Embryonic facial prominence (tissue), 1 donor: Measurements from ENCODE around the gene FTO.

ENCODE experiments used
- DNase-seq: peaks from one replicate; pipeline ENCODE4 v3.0.0-alpha.2; 2016; ENCODE audit errors: extremely low spot score

The FTO gene

GRCh38 chr16:54000361-54000760 is 296.4 kb downstream of the FTO start:
- no peak for DNase-seq

DNA sequence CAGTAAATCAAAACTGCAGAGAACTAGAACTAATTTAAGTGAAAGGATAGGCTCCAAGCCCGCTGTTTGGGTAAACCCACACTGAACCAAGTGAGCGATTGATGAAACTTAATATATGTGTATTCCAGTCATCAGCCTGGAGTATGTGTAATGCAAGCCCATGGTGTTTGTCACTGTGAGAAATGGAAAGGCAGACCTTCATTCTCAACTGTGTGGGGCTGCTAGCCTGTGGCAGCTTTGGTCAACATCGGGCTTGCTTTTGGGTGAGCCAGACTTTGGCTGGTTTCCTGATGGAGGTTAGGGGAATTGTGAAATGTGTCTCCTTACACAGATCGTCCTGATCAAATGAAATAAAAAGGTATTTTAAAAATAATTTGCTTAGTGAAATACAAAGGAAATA is 302.7 kb downstream of the FTO start:
- DNase-seq = no peak

GRCh38 chr16:54007504-54007903 is 303.5 kb downstream of the FTO start:
- no peak for DNase-seq

DNA sequence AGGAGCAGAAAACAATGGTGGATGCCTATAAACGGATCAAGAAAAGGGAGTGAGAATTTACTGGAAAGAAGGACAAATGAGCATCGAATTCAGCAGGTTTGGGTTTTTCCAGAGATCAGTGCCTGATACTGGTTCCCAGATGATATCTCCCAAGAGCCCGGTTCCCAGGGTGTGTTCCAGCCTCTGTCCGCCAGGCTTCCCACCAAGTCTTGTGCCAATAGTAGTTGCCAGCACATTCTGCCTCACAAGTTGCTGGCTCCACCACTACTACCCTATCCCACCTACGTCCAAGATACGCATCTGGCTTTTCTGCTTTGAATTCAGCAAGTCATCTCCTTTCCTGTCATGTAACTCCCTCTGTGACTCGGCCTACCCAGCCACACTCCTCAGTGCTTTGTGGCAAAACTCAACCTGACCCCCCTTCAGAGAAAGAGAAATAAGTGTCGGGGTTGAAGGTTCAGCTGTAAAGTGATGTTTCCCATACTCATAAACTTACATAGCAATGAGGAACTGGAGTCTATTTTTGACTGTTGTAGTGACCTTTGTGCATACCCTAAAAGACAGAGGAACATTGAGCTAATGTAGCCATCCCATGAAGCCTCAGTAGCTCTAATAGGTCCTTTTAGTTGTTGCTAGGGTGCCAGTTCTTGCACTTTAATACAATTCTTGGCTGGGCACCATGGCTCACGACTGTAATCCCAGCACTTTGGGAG is 305.7 kb downstream of the FTO start:
- DNase-seq = no peak

DNA sequence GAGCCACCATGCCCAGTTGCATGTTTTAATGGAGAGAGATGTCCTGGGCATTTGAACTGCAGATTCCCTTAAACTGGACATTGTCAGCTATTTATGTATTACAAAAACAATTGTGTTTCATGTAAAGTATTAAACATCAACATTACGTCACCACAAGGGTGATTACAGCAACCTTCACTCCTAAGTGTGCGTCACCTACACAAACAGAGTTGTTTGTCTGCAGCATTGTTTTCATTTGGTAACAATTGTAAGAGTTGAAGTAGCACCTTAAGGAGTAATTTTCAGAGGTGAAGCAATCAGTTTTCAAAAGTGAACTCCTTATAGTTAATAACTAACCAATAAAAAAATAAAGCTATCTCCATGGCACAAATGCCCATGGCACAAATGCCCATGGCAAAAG is 311.2 kb downstream of the FTO start:
- no peak for DNase-seq

DNA sequence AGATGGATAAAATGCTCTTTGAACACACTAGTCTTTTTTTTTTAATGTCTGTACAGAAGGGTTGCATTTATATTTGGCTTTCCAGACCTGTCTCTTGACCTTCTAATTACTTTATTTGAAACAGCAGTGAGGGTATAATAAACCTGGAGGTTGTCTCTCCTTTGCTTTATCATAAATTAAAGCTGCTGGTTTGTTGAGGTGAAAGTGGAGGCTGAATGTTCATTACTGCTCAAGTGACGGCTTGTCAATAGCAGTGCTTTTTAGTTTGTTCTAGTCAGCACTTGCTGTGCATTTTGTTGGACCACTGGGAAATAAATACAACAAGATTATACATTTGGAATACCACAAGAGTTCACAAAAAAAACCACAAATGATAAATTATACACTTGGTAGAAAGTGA is 318.4 kb downstream of the FTO start:
- DNase-seq = no peak

DNA sequence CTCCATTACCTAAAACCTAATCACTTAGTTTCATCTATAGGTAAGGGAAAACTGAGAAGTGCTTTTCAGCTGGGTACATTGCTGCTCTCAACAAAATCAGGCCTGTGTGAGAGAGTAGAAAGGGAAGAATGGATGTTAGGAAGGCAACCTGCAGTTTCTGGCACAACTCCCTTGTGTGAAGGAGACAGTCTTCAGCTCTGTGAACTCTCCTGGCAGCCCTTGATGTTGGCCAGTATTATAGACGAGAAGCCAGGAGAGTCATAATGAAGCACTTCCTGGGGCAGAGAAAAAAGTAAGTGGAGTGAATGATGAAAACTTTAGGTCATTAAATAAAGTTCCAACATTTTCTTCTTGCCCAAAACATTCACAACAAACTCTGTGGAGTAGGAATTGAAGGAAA is 322.5 kb downstream of the FTO start:
- no peak for DNase-seq

- DNase-seq = no peak
Observed at GRCh38 chr16:54027062-54027461, 323.1 kb downstream of the FTO start.

- no peak for DNase-seq
Observed at GRCh38 chr16:54027558-54027957, 323.6 kb downstream of the FTO start.

- no peak for DNase-seq
Observed at GRCh38 chr16:54027995-54028394, 324.0 kb downstream of the FTO start.

DNA sequence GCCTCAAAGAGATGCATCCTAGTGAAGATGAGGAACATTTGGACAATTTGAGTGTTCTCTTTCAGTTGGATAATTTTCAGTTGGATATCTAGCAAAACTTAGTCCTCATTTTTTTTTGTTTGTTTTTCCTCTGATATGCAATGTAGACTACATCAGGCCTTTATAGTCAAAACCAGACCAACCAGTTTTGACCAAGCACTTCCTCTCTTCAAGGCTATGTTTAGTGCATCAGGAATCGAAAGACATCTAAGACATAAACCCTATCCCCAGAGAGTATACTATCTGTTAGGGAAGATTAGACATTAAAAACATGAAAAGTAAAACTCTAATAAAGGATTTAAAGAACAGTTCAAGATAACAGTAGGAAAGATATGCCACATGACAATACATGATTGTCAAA is 326.5 kb downstream of the FTO start:
- DNase-seq = no peak

DNA sequence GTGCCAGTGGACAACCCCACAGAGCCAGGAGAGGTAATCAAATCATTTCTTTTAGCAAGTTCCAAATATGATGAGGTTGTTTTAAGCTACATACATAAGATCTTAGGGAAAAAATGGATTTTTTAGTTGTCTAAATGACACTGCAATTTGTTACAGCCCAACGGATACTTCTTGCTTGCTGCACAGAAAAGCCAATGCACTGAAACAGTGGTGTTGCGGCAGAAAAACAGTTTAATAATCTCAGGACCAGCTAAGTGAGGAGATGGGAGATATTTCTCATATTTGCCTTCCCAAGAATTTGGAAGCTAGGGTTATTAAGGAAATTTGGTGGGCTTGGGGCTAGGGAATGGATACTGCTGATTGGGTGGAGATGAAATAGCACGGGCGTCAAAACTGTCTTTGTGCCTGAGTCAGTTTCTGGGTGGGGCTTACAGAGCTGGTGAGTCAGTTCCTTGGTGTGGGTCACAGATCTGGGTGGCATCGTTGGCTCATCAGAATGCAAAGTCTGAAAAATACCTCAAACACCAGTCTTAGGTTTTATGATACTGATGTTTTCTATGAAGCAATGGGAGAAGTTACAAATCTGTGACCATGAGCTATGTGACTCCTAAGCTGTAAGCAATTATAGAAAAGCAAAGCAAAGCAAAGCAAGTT is 327.3 kb downstream of the FTO start:
- no peak for DNase-seq

DNA sequence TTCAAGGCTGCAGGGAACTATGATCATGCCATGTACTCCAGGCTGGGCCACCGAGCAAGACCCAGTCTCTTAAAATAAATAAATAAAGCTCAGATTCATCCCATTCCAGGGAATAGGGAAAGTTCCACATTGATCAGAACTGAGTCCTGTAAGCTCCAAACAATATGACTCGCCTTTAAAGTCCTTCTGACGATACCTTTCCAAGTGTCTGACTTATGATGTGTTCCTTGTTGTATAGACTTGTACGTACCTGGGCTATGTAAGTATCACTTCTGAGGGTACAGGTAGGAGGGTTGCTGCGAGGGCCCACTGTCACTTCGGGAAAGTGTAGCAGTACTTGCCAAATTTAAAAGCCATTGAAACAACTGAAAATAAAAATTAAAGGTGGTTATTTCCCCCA is 329.8 kb downstream of the FTO start:
- no peak for DNase-seq

GRCh38 chr16:54034684-54035083 is 330.7 kb downstream of the FTO start:
- no peak for DNase-seq

GRCh38 chr16:54040480-54040879 is 336.5 kb downstream of the FTO start:
- no peak for DNase-seq

DNA sequence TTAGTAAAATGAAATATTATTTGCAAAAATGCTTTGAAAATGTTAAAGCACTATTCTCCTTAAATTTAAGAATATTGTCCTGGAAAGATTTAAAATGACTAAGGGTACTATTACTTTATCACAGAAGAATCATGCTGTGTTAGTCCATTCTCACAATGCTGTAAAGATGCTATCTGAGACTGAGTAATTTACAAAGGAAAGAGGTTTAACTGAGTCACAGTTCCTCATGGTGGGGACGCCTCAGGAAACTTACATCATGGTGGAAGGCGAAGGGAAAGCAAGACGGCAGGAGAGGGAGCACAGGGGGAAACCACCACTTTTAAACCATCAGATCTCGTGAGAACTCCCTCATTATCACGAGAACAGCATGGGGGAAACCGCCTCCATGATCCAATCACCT is 337.0 kb downstream of the FTO start:
- DNase-seq = no peak

DNA sequence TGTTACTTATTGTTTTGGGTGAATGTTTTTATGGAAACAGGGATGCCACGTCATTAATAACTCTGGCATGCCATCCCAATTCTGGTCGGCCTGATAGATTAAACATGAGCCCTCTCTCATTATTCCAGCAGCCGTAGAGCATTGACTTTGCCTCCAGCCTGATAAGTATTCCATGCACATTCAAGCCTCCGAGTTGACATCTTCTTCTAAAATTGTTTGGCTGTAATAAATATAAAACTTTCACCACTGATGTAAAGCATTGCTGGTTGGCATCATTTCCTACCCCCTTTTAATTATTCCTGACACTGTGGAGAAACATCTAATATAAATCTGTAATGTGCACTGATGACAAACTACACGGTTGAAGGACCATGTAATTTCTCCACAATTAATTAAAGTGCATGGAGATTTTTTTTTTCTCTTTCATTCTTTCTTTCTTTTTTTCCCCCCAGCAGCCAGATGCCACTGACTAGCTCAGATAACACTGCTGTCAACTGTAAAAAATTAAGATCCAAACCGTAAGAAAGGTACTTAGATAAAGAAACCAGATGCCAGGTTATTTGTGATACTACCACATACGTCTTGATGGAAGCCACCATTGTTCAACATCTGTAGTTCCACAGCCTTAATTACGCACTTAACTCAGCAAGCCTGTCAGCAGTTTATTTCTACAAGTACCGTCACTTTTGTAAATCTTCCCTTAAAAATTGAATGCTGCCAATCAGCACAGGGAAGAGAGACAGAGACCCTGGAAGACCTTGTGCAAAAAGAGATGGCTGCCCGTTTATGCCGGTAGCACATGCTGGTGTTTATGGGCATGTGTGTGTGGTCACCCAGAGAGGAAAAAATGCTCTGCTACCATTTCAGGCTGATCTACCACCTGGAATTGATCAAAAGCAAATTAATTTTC is 344.9 kb downstream of the FTO start:
- DNase-seq = no peak

- DNase-seq = no peak
Observed at GRCh38 chr16:54049591-54050458, 345.9 kb downstream of the FTO start.

GRCh38 chr16:54050459-54051210 is 346.7 kb downstream of the FTO start:
- no peak for DNase-seq

GRCh38 chr16:54051821-54052220 is 347.9 kb downstream of the FTO start:
- no peak for DNase-seq

DNA sequence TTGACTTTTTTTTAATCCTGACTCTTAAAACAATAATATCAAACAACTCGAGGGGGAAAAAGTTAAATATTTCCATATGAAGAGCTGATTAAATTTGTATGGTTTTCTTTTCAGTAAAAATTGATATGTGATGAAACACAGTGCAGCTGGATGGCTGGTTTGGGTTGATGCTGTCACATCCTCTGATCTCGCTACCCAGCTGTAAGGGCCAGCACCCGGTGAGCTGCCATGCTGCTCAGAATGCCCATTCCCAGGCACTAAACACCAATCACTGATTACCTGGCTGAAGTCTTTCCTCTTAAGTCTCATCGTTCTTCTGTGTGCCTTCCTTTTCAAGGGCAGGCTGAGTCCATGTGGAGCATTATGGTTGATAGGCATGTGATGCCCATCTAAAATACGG is 348.3 kb downstream of the FTO start:
- no peak for DNase-seq
